Peyer's patch (tissue), 4 donors: ENCODE data around the gene ZNF302. TPM values are rescaled to one million over a fixed set of nuclear protein-coding genes. Genes with fewer than 3 reads are reported as not detected.

Experiments
- DNase-seq, 3 donors: peaks; one replicate each; pipeline ENCODE4 v3.0.0-alpha.2; 2017 to 2019
- H3K27ac ChIP-seq, 4 donors: fragments of 200-600 bp; sonication (generic); one replicate each; pipeline ENCODE4 v1.5.1; 2016 to 2019
- H3K27me3 ChIP-seq, 2 donors: fragments of 200-600 bp; sonication (generic); one replicate each; pipeline ENCODE4 v1.5.1; 2019
- H3K36me3 ChIP-seq, 3 donors: fragments of 200-600 bp; sonication (generic); one replicate each; pipeline ENCODE4 v1.5.1; 2016 to 2019
- H3K4me1 ChIP-seq, 4 donors: fragments of 200-600 bp; sonication (generic); one replicate each; pipeline ENCODE4 v1.5.1; 2016 to 2019
- H3K4me3 ChIP-seq, 4 donors: fragments of 200-600 bp; sonication (generic); 1 replicate in 3 of 4; 2 replicates in 1 of 4; pipeline ENCODE4 v1.5.1; 2016 to 2019; ENCODE audit warnings: mild to moderate bottlenecking in 1 of 4
- H3K9me3 ChIP-seq, 4 donors: fragments of 200-600 bp; sonication (generic); one replicate each; pipeline ENCODE4 v1.5.1; 2016 to 2019; ENCODE audit warnings: mild to moderate bottlenecking in 1 of 4
- CTCF ChIP-seq, 6 experiments: fragments of 450-650 bp in 4 of 6; fragments of 200-600 bp in 2 of 6; sonication (generic) in 1 of 6; IDR thresholded peaks; one replicate each; pipeline ENCODE4 v1.5.1; 2017 to 2019; ENCODE audit warnings: antibody characterized with exemption in 6 of 6, mild to moderate bottlenecking in 3 of 6, moderate library complexity in 1 of 6
- POLR2A ChIP-seq, 2 donors: fragments of 450-650 bp; IDR thresholded peaks; one replicate each; pipeline ENCODE4 v1.5.1; 2017; ENCODE audit warnings: antibody characterized with exemption in 2 of 2, mild to moderate bottlenecking in 2 of 2, moderate library complexity in 2 of 2
- total RNA-seq, 4 donors: library from RNA; depleted of rRNA; stranded (reverse); fragments of >200 nt; gene quantifications; one replicate each; pipeline ENCODE4 v1.1.0, GENCODE V29; 2016

The ZNF302 gene
- total RNA-seq, 4 donors from 2014 or later: 17.3 to 28.4 (median 25.0) TPM

- TF ChIP-seq POLR2A (IDR thresholded peaks at IDR 0.05) (no peak), CTCF (IDR thresholded peaks at IDR 0.05) (no peak)
- no peak overlapping the region for H3K27ac ChIP-seq
- peaks cover 0 to 15% (median 0%) of the 10 kb centered on the region in 3 donors for H3K36me3 ChIP-seq
- H3K4me3 ChIP-seq: no peak overlapping the region
- peaks cover 0 to 11% (median 0%) of the 10 kb centered on the region in 4 donors for H3K4me1 ChIP-seq
- DNase-seq: no peak
- peaks cover 0 to 6% (median 3%) of the 10 kb centered on the region in 4 donors for H3K9me3 ChIP-seq
- no peaks in the 10 kb centered on the region for H3K27me3 ChIP-seq
Measured at GRCh38 chr19:34675250-34675649, 2.2 kb upstream of the ZNF302 start.

- H3K36me3 ChIP-seq: peaks cover 0 to 21% (median 0%) of the 10 kb centered on the region in 3 donors
- H3K4me1 ChIP-seq: peaks cover 0 to 11% (median 0%) of the 10 kb centered on the region in 4 donors
- no peaks in the 10 kb centered on the region for H3K27me3 ChIP-seq
- TF ChIP-seq CTCF (IDR thresholded peaks at IDR 0.05): no peak
- TF ChIP-seq POLR2A (IDR thresholded peaks at IDR 0.05): no peak
- peaks cover 0 to 6% (median 3%) of the 10 kb centered on the region in 4 donors for H3K9me3 ChIP-seq
- no peak overlapping the region for H3K4me3 ChIP-seq
- no peak overlapping the region for H3K27ac ChIP-seq
- DNase-seq: no peak
Measured at GRCh38 chr19:34675919-34676318, 1.6 kb upstream of the ZNF302 start.

GRCh38 chr19:34676697-34677385 is 637 bp upstream of the ZNF302 start, which contains the start of gene SCGB2B2:
TSS of gene SCGB2B2 (minus strand) at chr19:34677159. CDS start at chr19:34594563, 82,596 bp downstream.
- H3K4me1 ChIP-seq: peaks cover 0 to 11% (median 0%) of the 10 kb centered on the region in 4 donors
- peaks cover 0 to 13% (median 3%) of the 10 kb centered on the region in 4 donors for H3K9me3 ChIP-seq
- TF ChIP-seq CTCF (IDR thresholded peaks at IDR 0.05) (peak in 2 of 6 experiments; percentile 20 to 42), POLR2A (IDR thresholded peaks at IDR 0.05) (no peak)
- peak within 1 kb of the TSS; percentile 54 to 96 (median 84) for H3K4me3 ChIP-seq
- DNase-seq: peak in 1 of 3 donors; percentile 79
- H3K27ac ChIP-seq: peak within 1 kb of the TSS; percentile 80 to 99 (median 92)
- H3K27me3 ChIP-seq: no peaks in the 10 kb centered on the region
- peaks cover 0 to 31% (median 0%) of the 10 kb centered on the region in 3 donors for H3K36me3 ChIP-seq

- H3K9me3 ChIP-seq: peaks cover 0 to 24% (median 3%) of the 10 kb centered on the region in 4 donors
- no peak for TF ChIP-seq CTCF (IDR thresholded peaks at IDR 0.05)
- TF ChIP-seq POLR2A (IDR thresholded peaks at IDR 0.05): no peak
- peak overlapping the region; percentile 54 to 96 (median 84) for H3K4me3 ChIP-seq
- H3K27ac ChIP-seq: peak overlapping the region; percentile 80 to 99 (median 92)
- peaks cover 0 to 43% (median 0%) of the 10 kb centered on the region in 3 donors for H3K36me3 ChIP-seq
- no peak for DNase-seq
- peaks cover 0 to 11% (median 0%) of the 10 kb centered on the region in 4 donors for H3K4me1 ChIP-seq
- no peaks in the 10 kb centered on the region for H3K27me3 ChIP-seq
Measured at GRCh38 chr19:34678085-34678412, 571 bp downstream of the ZNF302 start.

GRCh38 chr19:34678421-34678820 is 943 bp downstream of the ZNF302 start:
- H3K4me1 ChIP-seq: peaks cover 0 to 11% (median 0%) of the 10 kb centered on the region in 4 donors
- no peak for TF ChIP-seq POLR2A (IDR thresholded peaks at IDR 0.05)
- no peak for TF ChIP-seq CTCF (IDR thresholded peaks at IDR 0.05)
- no peak for DNase-seq
- no peak overlapping the region for H3K27ac ChIP-seq
- H3K27me3 ChIP-seq: no peaks in the 10 kb centered on the region
- H3K9me3 ChIP-seq: peaks cover 0 to 27% (median 3%) of the 10 kb centered on the region in 4 donors
- peak overlapping the region in 3 of 4 donors; percentile 54 to 96 (median 81) for H3K4me3 ChIP-seq
- peaks cover 0 to 46% (median 0%) of the 10 kb centered on the region in 3 donors for H3K36me3 ChIP-seq
